Karpas-422 (cell line): ENCODE data around the gene TMTC2. TPM values are rescaled to one million over a fixed set of nuclear protein-coding genes. Genes with fewer than 3 reads are reported as not detected.

Experiments
- DNase-seq: peaks from one replicate; pipeline ENCODE4 v3.0.0-alpha.2; 2015
- H2AFZ ChIP-seq: fragments of 200-600 bp; sonication (generic); 2 replicates; pipeline ENCODE4 v1.6.1; 2014; ENCODE audit warnings: antibody characterized with exemption, low read length, mixed read lengths
- H3K27ac ChIP-seq: fragments of 200-600 bp; sonication (generic); 2 replicates; pipeline ENCODE4 v1.5.1; 2014; ENCODE audit warnings: mild to moderate bottlenecking, low read length, moderate library complexity
- H3K27me3 ChIP-seq: fragments of 200-600 bp; sonication (generic); 2 replicates; pipeline ENCODE4 v1.6.1; 2014; ENCODE audit warnings: low read length, mixed read lengths
- H3K36me3 ChIP-seq: fragments of 200-600 bp; sonication (generic); 2 replicates; pipeline ENCODE4 v1.6.1; 2014; ENCODE audit warnings: low read length, mixed read lengths; ENCODE audit not compliant: insufficient read depth
- H3K4me1 ChIP-seq: fragments of 200-600 bp; sonication (generic); 2 replicates; pipeline ENCODE4 v1.6.1; 2014; ENCODE audit warnings: mild to moderate bottlenecking, low read length, mixed read lengths
- H3K4me2 ChIP-seq: fragments of 200-600 bp; sonication (generic); 2 replicates; pipeline ENCODE4 v1.6.1; 2014; ENCODE audit warnings: low read length, low read depth, mild to moderate bottlenecking; ENCODE audit not compliant: poor library complexity, severe bottlenecking
- H3K4me3 ChIP-seq: fragments of 200-600 bp; sonication (generic); 2 replicates; pipeline ENCODE4 v1.5.1; 2014; ENCODE audit warnings: mild to moderate bottlenecking, antibody characterized with exemption, low read length, mixed read lengths
- H3K79me2 ChIP-seq: fragments of 200-600 bp; sonication (generic); 2 replicates; pipeline ENCODE4 v1.6.1; 2014; ENCODE audit warnings: mild to moderate bottlenecking, low read length, mixed read lengths
- H3K9ac ChIP-seq: fragments of 200-600 bp; sonication (generic); 2 replicates; pipeline ENCODE4 v1.6.0; 2014; ENCODE audit warnings: low read length
- H3K9me2 ChIP-seq: fragments of 200-600 bp; sonication (generic), shearing (Covaris generic); replicated peaks from 2 replicates; pipeline ENCODE4 v1.6.0; 2014; ENCODE audit warnings: mild to moderate bottlenecking, low read length, moderate library complexity; ENCODE audit not compliant: insufficient read depth
- H3K9me3 ChIP-seq: fragments of 300-700, 200-600 bp; sonication (generic); 2 replicates; pipeline ENCODE4 v1.6.1; 2014; ENCODE audit warnings: low read length, mixed read lengths
- H4K20me1 ChIP-seq: fragments of 200-600 bp; sonication (generic); 2 replicates; pipeline ENCODE4 v1.6.1; 2014; ENCODE audit warnings: mild to moderate bottlenecking, antibody characterized with exemption, low read length, low read depth; ENCODE audit not compliant: insufficient read depth
- total RNA-seq: library from RNA; depleted of rRNA; stranded (reverse); fragments of >200 nt; shearing (Covaris generic); gene quantifications from 2 replicates; pipeline ENCODE4 v1.2.3, GENCODE V29; 2014; ENCODE audit warnings: low replicate concordance

TMTC2 gene
- total RNA-seq, 1 experiment from 2014 or later: 5.0 TPM

GRCh38 chr12:82725741-82726140 is 39.0 kb downstream of the TMTC2 start:
- Histone ChIP-seq H3K79me2 (no peaks in the 10 kb centered on the region), H3K4me3 (no peak overlapping the region), H3K9ac (no peak overlapping the region), H3K4me2 (no peak overlapping the region), H3K27ac (no peak overlapping the region), H3K9me2 (no peaks in the 10 kb centered on the region), H3K4me1 (no peaks in the 10 kb centered on the region), H4K20me1 (no peaks in the 10 kb centered on the region), H3K9me3 (no peaks in the 10 kb centered on the region), H3K27me3 (no peaks in the 10 kb centered on the region), H2AFZ (no peak overlapping the region), H3K36me3 (no peaks in the 10 kb centered on the region)
- no peak for DNase-seq

GRCh38 chr12:82727886-82728285 is 41.2 kb downstream of the TMTC2 start:
- no peak overlapping the region for H3K9ac ChIP-seq
- no peaks in the 10 kb centered on the region for H3K4me1 ChIP-seq
- H3K9me2 ChIP-seq: no peaks in the 10 kb centered on the region
- H3K4me3 ChIP-seq: no peak overlapping the region
- H3K36me3 ChIP-seq: no peaks in the 10 kb centered on the region
- H3K27me3 ChIP-seq: no peaks in the 10 kb centered on the region
- no peaks in the 10 kb centered on the region for H4K20me1 ChIP-seq
- H3K4me2 ChIP-seq: no peak overlapping the region
- no peak for DNase-seq
- H2AFZ ChIP-seq: no peak overlapping the region
- no peaks in the 10 kb centered on the region for H3K9me3 ChIP-seq
- H3K27ac ChIP-seq: no peak overlapping the region
- no peaks in the 10 kb centered on the region for H3K79me2 ChIP-seq

- DNase-seq: no peak
- Histone ChIP-seq H3K36me3 (no peaks in the 10 kb centered on the region), H3K9ac (no peak overlapping the region), H3K4me2 (no peak overlapping the region), H3K4me3 (no peak overlapping the region), H3K79me2 (no peaks in the 10 kb centered on the region), H3K9me2 (no peaks in the 10 kb centered on the region), H3K9me3 (no peaks in the 10 kb centered on the region), H2AFZ (no peak overlapping the region), H3K4me1 (no peaks in the 10 kb centered on the region), H3K27me3 (no peaks in the 10 kb centered on the region), H3K27ac (no peak overlapping the region), H4K20me1 (no peaks in the 10 kb centered on the region)
Observed at GRCh38 chr12:82728710-82729109, 42.0 kb downstream of the TMTC2 start.

- H3K4me3 ChIP-seq: no peak overlapping the region
- no peak overlapping the region for H2AFZ ChIP-seq
- H3K9me2 ChIP-seq: no peaks in the 10 kb centered on the region
- H3K27ac ChIP-seq: no peak overlapping the region
- H3K79me2 ChIP-seq: no peaks in the 10 kb centered on the region
- H3K4me2 ChIP-seq: no peak overlapping the region
- no peaks in the 10 kb centered on the region for H3K36me3 ChIP-seq
- H4K20me1 ChIP-seq: no peaks in the 10 kb centered on the region
- H3K4me1 ChIP-seq: no peaks in the 10 kb centered on the region
- H3K27me3 ChIP-seq: no peaks in the 10 kb centered on the region
- no peak for DNase-seq
- no peak overlapping the region for H3K9ac ChIP-seq
- no peaks in the 10 kb centered on the region for H3K9me3 ChIP-seq
Observed at GRCh38 chr12:82730953-82731459, 44.3 kb downstream of the TMTC2 start.

GRCh38 chr12:82740129-82741000 is 53.7 kb downstream of the TMTC2 start:
- Histone ChIP-seq H3K4me2 (no peak overlapping the region), H2AFZ (no peak overlapping the region), H3K36me3 (no peaks in the 10 kb centered on the region), H3K9ac (no peak overlapping the region), H3K79me2 (no peaks in the 10 kb centered on the region), H4K20me1 (no peaks in the 10 kb centered on the region), H3K4me1 (no peaks in the 10 kb centered on the region), H3K9me2 (no peaks in the 10 kb centered on the region), H3K27me3 (no peaks in the 10 kb centered on the region), H3K27ac (no peak overlapping the region), H3K4me3 (no peak overlapping the region), H3K9me3 (no peaks in the 10 kb centered on the region)
- DNase-seq: no peak

- no peak for DNase-seq
- Histone ChIP-seq H4K20me1 (no peaks in the 10 kb centered on the region), H3K27ac (no peak overlapping the region), H2AFZ (no peak overlapping the region), H3K9ac (no peak overlapping the region), H3K4me2 (no peak overlapping the region), H3K36me3 (no peaks in the 10 kb centered on the region), H3K27me3 (no peaks in the 10 kb centered on the region), H3K79me2 (no peaks in the 10 kb centered on the region), H3K4me1 (no peaks in the 10 kb centered on the region), H3K9me2 (no peaks in the 10 kb centered on the region), H3K9me3 (no peaks in the 10 kb centered on the region), H3K4me3 (no peak overlapping the region)
Observed at GRCh38 chr12:82745063-82745674, 58.5 kb downstream of the TMTC2 start.

GRCh38 chr12:82745807-82746206 is 59.1 kb downstream of the TMTC2 start:
- no peaks in the 10 kb centered on the region for H3K4me1 ChIP-seq
- no peak overlapping the region for H3K4me3 ChIP-seq
- H3K27me3 ChIP-seq: no peaks in the 10 kb centered on the region
- H3K27ac ChIP-seq: no peak overlapping the region
- H2AFZ ChIP-seq: no peak overlapping the region
- no peaks in the 10 kb centered on the region for H3K36me3 ChIP-seq
- H3K79me2 ChIP-seq: no peaks in the 10 kb centered on the region
- H3K4me2 ChIP-seq: no peak overlapping the region
- no peaks in the 10 kb centered on the region for H4K20me1 ChIP-seq
- H3K9me2 ChIP-seq: no peaks in the 10 kb centered on the region
- no peak overlapping the region for H3K9ac ChIP-seq
- no peak for DNase-seq
- no peaks in the 10 kb centered on the region for H3K9me3 ChIP-seq

GRCh38 chr12:82746668-82747067 is 60.0 kb downstream of the TMTC2 start:
- no peaks in the 10 kb centered on the region for H3K36me3 ChIP-seq
- no peak overlapping the region for H3K27ac ChIP-seq
- no peaks in the 10 kb centered on the region for H3K27me3 ChIP-seq
- no peaks in the 10 kb centered on the region for H3K79me2 ChIP-seq
- no peaks in the 10 kb centered on the region for H3K9me3 ChIP-seq
- H3K4me1 ChIP-seq: no peaks in the 10 kb centered on the region
- H3K4me3 ChIP-seq: no peak overlapping the region
- no peak for DNase-seq
- H3K9me2 ChIP-seq: no peaks in the 10 kb centered on the region
- H2AFZ ChIP-seq: no peak overlapping the region
- H3K9ac ChIP-seq: no peak overlapping the region
- no peaks in the 10 kb centered on the region for H4K20me1 ChIP-seq
- no peak overlapping the region for H3K4me2 ChIP-seq
